Ovary (tissue), 3 donors: ENCODE data around the gene HS3ST4.

Source experiments
- EP300 ChIP-seq: sonication (generic); formaldehyde crosslinking; IDR thresholded peaks from one replicate; pipeline ENCODE4 v1.6.1; 2017; ENCODE audit warnings: antibody characterized with exemption
- TF ChIP-seq, protein P1 (sequence below), 3 donors: fragments of 450-650 bp in 2 of 3; fragments of 200-600 bp in 1 of 3; IDR thresholded peaks; one replicate each; pipeline versions ENCODE4 v1.5.1 to v1.8.0; 2016 to 2022; ENCODE audit warnings: antibody characterized with exemption in 3 of 3, mild to moderate bottlenecking in 1 of 3
- donor health status: DM: no; HTN: no; CAD: no.

DNA sequence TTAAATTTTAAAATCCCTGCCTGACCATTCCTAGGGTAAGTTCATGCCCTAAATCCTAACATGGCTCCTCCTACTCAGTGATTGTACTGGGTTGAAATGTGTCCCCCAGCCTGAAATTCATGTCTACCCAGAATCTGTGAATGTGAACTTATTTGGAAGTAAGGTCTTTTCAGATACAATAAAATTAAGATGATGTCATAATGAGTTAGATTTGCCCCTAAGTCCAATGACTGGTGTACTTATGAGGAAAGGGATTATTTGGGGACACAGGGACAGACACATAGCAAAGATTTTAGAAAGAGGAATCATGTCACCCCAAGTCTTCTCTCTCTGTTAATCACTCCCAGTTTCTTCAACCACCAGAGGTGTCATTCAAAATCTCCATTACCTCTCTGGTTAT lies 185.3 kb downstream of the HS3ST4 start:
- no peak for TF ChIP-seq EP300
- TF ChIP-seq, protein P1, sequence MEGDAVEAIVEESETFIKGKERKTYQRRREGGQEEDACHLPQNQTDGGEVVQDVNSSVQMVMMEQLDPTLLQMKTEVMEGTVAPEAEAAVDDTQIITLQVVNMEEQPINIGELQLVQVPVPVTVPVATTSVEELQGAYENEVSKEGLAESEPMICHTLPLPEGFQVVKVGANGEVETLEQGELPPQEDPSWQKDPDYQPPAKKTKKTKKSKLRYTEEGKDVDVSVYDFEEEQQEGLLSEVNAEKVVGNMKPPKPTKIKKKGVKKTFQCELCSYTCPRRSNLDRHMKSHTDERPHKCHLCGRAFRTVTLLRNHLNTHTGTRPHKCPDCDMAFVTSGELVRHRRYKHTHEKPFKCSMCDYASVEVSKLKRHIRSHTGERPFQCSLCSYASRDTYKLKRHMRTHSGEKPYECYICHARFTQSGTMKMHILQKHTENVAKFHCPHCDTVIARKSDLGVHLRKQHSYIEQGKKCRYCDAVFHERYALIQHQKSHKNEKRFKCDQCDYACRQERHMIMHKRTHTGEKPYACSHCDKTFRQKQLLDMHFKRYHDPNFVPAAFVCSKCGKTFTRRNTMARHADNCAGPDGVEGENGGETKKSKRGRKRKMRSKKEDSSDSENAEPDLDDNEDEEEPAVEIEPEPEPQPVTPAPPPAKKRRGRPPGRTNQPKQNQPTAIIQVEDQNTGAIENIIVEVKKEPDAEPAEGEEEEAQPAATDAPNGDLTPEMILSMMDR (IDR thresholded peaks at IDR 0.05): no peak
